ENCODE data around the gene CHI3L2.

- TF ChIP-seq REST (IDR thresholded peaks at IDR 0.05; ENCODE audit: insufficient read depth in 1 of 2, low read depth in 2 of 2, low read length in 1 of 2), result no peak
- no peak for TF ChIP-seq CTCF (IDR thresholded peaks at IDR 0.05)
- no peak for TF ChIP-seq SIN3A (IDR thresholded peaks at IDR 0.05; ENCODE audit: borderline replicate concordance, insufficient read depth, low read depth, low read length)
- TF ChIP-seq POLR2AphosphoS5 (IDR thresholded peaks at IDR 0.05; ENCODE audit: low read depth, low read length), result no peak
These were observed 2.4 kb upstream of the CHI3L2 start for GRCh38 chr1:111225091-111225490.

Measured in Panc1 (cell line).